NCI-H345 treated with DMSO at 0.1 percent for 48 hours (cell line): ENCODE data around the gene PRCP.

Experiments used
- DNase-seq: peaks from one replicate; lab custom pipeline; 2025; ENCODE audit not compliant: unreplicated experiment; lab: John Stamatoyannopoulos, UW

Gene PRCP

GRCh38 chr11:82787981-82788380 lies 112.2 kb downstream of the PRCP start:
- DNase-seq, result no peak

GRCh38 chr11:82786836-82787235 lies 113.4 kb downstream of the PRCP start:
- DNase-seq, result no peak

- no peak for DNase-seq
Measured at GRCh38 chr11:82786001-82786400, 114.2 kb downstream of the PRCP start.

GRCh38 chr11:82782825-82783374 lies 117.3 kb downstream of the PRCP start:
- no peak for DNase-seq

- DNase-seq, result no peak
Measured at GRCh38 chr11:82778776-82779175, 121.5 kb downstream of the PRCP start.

- DNase-seq, result no peak
Measured at GRCh38 chr11:82776377-82776776, 123.9 kb downstream of the PRCP start.

- DNase-seq, result no peak
Measured at GRCh38 chr11:82775736-82776346, 124.4 kb downstream of the PRCP start.

- DNase-seq, result no peak
Measured at GRCh38 chr11:82775218-82775617, 125.0 kb downstream of the PRCP start.
